ENCODE data around the gene ZGLP1. TPM values are rescaled to one million over a fixed set of nuclear protein-coding genes. Genes with fewer than 3 reads are reported as not detected.

The ZGLP1 gene
- total RNA-seq, 2 donors from 2014 or later, result 5.0 to 12.3 TPM

DNA sequence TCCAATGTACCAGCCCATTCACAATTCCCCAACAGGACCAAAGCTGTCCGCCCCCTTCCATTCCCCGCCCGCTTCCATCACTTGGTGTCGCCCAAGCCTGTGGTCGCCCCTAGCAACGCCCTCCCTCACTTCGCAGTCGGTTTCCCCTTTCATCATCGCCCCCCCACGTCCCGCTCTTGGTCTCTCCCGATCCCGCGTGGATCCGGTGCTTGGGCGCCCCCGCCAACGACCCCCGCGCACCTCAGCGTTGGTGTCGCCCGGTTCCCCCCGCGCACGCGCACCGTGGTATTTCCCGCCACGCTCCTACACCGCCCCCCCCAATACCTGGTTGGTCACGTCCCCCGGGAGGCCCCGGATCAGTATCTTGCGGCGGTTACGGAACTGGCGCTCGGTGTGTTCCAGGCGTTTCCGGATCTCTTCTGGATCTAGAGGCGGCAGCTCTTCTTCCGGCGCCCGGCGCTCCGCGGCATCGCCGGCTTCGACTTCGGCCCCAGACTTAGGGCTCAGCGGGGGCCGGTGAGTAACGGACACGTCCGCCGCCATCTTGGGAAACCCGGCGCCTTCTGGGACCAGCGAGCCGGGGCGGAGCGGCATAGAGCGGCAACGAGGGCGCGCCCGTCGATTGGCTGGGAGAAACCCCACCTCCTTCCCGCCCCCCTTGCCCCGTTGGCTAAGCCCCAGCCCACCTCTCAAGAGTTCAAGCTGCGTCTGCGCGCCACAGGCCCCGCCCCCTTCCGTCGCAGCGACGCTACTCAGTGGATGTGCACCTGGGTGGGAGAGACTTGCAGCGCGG is 23.5 kb upstream of the ZGLP1 start, which contains the start of gene RAVER1:
Gene RAVER1, minus strand, starts transcription at position 565 of the 793 bp plus-strand sequence. Its CDS starts 22 bp downstream, at position 543.
- H3K27me3 ChIP-seq (replicated peaks; ENCODE audit: insufficient read depth), result no peaks in the 10 kb centered on the region
- peaks cover 13% of the 10 kb centered on the region for H3K4me1 ChIP-seq (replicated peaks)
- peak; percentile 50 for TF ChIP-seq POLR2A (IDR thresholded peaks at IDR 0.05)
- TF ChIP-seq, protein P1, sequence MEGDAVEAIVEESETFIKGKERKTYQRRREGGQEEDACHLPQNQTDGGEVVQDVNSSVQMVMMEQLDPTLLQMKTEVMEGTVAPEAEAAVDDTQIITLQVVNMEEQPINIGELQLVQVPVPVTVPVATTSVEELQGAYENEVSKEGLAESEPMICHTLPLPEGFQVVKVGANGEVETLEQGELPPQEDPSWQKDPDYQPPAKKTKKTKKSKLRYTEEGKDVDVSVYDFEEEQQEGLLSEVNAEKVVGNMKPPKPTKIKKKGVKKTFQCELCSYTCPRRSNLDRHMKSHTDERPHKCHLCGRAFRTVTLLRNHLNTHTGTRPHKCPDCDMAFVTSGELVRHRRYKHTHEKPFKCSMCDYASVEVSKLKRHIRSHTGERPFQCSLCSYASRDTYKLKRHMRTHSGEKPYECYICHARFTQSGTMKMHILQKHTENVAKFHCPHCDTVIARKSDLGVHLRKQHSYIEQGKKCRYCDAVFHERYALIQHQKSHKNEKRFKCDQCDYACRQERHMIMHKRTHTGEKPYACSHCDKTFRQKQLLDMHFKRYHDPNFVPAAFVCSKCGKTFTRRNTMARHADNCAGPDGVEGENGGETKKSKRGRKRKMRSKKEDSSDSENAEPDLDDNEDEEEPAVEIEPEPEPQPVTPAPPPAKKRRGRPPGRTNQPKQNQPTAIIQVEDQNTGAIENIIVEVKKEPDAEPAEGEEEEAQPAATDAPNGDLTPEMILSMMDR (IDR thresholded peaks at IDR 0.05), result no peak
- peak; percentile 92 for TF ChIP-seq POLR2AphosphoS5 (IDR thresholded peaks at IDR 0.05)
- intact Hi-C loops (cut with DNase I), result loop anchor here (2.0 kb wide), 1 partner anchor 48 kb away; the partner anchor contains the start of gene TYK2
- DNase-seq (ENCODE audit: low spot score), result peak; percentile 97
- H3K36me3 ChIP-seq, result peaks cover 0 to 12% of the 10 kb centered on the region in 2 donors
- peak within 1 kb of the TSS; percentile 87 to 92 for H3K27ac ChIP-seq
- no peaks in the 10 kb centered on the region for H3K9me3 ChIP-seq
- peak within 1 kb of the TSS; percentile 73 to 81 for H3K4me3 ChIP-seq
- WGBS, result under 1% methylated on average over 56 of the region's 82 CpGs

GRCh38 chr19:10332158-10332964 is 22.7 kb upstream of the ZGLP1 start:
- no peak for DNase-seq (ENCODE audit: low spot score)
- H3K4me3 ChIP-seq, result peak overlapping the region; percentile 73 to 81
- peaks cover 13% of the 10 kb centered on the region for H3K4me1 ChIP-seq (replicated peaks)
- H3K27ac ChIP-seq, result peak overlapping the region in 1 of 2 donors; percentile 92
- no peak for TF ChIP-seq POLR2AphosphoS5 (IDR thresholded peaks at IDR 0.05)
- TF ChIP-seq, protein P1 (IDR thresholded peaks at IDR 0.05), result no peak
- TF ChIP-seq POLR2A (IDR thresholded peaks at IDR 0.05), result no peak
- no peaks in the 10 kb centered on the region for H3K27me3 ChIP-seq (replicated peaks; ENCODE audit: insufficient read depth)
- peaks cover 0 to 20% of the 10 kb centered on the region in 2 donors for H3K36me3 ChIP-seq
- intact Hi-C loops (cut with DNase I), result loop anchor here (2.0 kb wide), 1 partner anchor 48 kb away; the partner anchor contains the start of gene TYK2
- 31% methylated on average over 18 of the region's 18 CpGs for WGBS
- no peaks in the 10 kb centered on the region for H3K9me3 ChIP-seq

GRCh38 chr19:10329555-10329954 is 19.9 kb upstream of the ZGLP1 start:
- 91% methylated on average over 13 of the region's 13 CpGs for WGBS
- H3K4me3 ChIP-seq, result no peak overlapping the region
- peaks cover 5 to 40% of the 10 kb centered on the region in 2 donors for H3K36me3 ChIP-seq
- TF ChIP-seq, protein P1 (IDR thresholded peaks at IDR 0.05), result no peak
- TF ChIP-seq POLR2A (IDR thresholded peaks at IDR 0.05), result no peak
- no peak for TF ChIP-seq POLR2AphosphoS5 (IDR thresholded peaks at IDR 0.05)
- no peak for DNase-seq (ENCODE audit: low spot score)
- no peaks in the 10 kb centered on the region for H3K27me3 ChIP-seq (replicated peaks; ENCODE audit: insufficient read depth)
- no peak overlapping the region for H3K27ac ChIP-seq
- peaks cover 11% of the 10 kb centered on the region for H3K4me1 ChIP-seq (replicated peaks)
- H3K9me3 ChIP-seq, result no peaks in the 10 kb centered on the region
- intact Hi-C loops (cut with DNase I), result no loop called here

DNA sequence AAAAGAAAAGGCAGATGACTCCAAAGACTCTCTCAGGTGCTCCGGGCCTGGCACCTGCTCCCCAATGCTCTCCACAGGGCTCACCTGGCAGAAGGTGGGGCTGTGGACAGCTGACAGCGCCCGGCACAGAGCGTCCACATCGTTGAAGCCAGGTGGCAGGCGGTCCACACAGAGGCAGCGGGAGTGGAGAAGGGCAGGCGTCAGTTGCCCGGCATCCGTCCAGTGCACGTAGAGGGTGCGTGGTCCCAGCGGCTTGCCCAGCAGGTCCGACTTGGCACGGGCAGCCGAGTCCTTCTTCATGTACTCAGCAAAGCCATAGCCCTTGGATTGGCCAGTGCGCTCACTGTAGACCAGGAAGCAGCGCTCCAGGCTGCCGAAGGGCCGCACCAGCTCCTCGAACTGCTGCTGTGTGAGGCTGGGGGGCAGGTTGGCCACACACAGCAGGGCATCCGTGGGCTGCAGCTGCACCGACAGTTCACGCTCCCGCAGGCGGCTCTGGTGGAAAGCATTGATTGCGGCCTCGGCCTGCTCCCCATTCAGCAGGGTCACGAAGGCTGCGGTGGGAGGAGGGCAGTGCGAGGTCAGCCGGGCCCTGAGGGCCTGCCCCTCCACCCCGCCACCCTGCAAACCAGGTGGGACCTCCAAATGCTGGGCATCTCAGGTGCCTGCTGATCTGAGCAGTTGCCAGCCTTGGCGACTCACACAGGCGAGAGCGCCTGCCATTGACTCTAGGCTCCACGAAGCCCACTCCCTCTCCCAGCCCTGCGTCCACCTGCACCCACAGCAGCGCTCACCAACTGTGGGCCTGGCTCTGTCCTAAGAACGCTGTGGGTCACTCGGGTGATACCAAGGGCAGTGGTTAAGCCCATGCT is 19.2 kb upstream of the ZGLP1 start:
- Histone ChIP-seq H3K4me1 (replicated peaks) (peaks cover 9% of the 10 kb centered on the region), H3K27me3 (replicated peaks; ENCODE audit: insufficient read depth) (no peaks in the 10 kb centered on the region), H3K27ac (no peak overlapping the region), H3K9me3 (no peaks in the 10 kb centered on the region), H3K4me3 (no peak overlapping the region), H3K36me3 (peaks cover 5 to 40% of the 10 kb centered on the region in 2 donors)
- no peak for TF ChIP-seq POLR2A (IDR thresholded peaks at IDR 0.05)
- no peak for TF ChIP-seq POLR2AphosphoS5 (IDR thresholded peaks at IDR 0.05)
- TF ChIP-seq, protein P1 (IDR thresholded peaks at IDR 0.05), result no peak
- WGBS, result 96% methylated on average over 41 of the region's 41 CpGs
- intact Hi-C loops (cut with DNase I), result no loop called here
- DNase-seq (ENCODE audit: low spot score), result no peak
